WTC11 (cell line): ENCODE measurements around the gene YOD1. TPM values are rescaled to one million over a fixed set of nuclear protein-coding genes. Genes with fewer than 3 reads are reported as not detected.

Experiments used
- ATAC-seq: fragments of 200-7000 bp; cut with Tn5 transposase; 2 replicates; pipeline ENCODE4 v1.10.0; 2021; ENCODE audit warnings: mild to moderate bottlenecking, moderate library complexity
- CTCF ChIA-PET: fragments of 300-600 bp; sonication (Branson Sonifier 250); formaldehyde crosslinking; loops from one replicate; lab custom pipeline; 2021; ENCODE audit warnings: antibody characterized with exemption; lab: Charles Lee
- POLR2A ChIA-PET: fragments of 350-600 bp; sonication (Branson Sonifier 250); formaldehyde crosslinking; loops from one replicate; lab custom pipeline; 2021; ENCODE audit warnings: antibody characterized with exemption; lab: Charles Lee
- DNase-seq: peaks from one replicate; pipeline ENCODE4 v3.0.0; 2021; ENCODE audit warnings: low spot score
- H3K27ac Mint-ChIP-seq: 2 replicates; pipeline ENCODE4 v1.8.0; 2021; ENCODE audit warnings: mixed read lengths
- H3K27me3 Mint-ChIP-seq: 2 replicates; pipeline ENCODE4 v1.8.0; 2021; ENCODE audit warnings: low read depth, mild to moderate bottlenecking, moderate library complexity, mixed read lengths
- H3K36me3 Mint-ChIP-seq: 2 replicates; pipeline ENCODE4 v1.8.0; 2021; ENCODE audit warnings: mixed read lengths
- H3K4me1 Mint-ChIP-seq: 2 replicates; pipeline ENCODE4 v1.8.0; 2022; ENCODE audit warnings: mixed read lengths
- H3K4me3 Mint-ChIP-seq: 2 replicates; pipeline ENCODE4 v1.8.0; 2021; ENCODE audit warnings: mild to moderate bottlenecking, moderate library complexity, mixed read lengths
- H3K9me3 Mint-ChIP-seq: 2 replicates; pipeline ENCODE4 v1.8.0; 2021; ENCODE audit warnings: mixed read lengths
- ELF4 ChIP-seq: sonication (generic); formaldehyde crosslinking; IDR thresholded peaks from 2 replicates; pipeline ENCODE4 v1.8.1; 2022; ENCODE audit warnings: low read depth, mild to moderate bottlenecking, moderate library complexity, missing genetic modification reagents
- HMGA2 ChIP-seq: fragments of 250-450 bp; sonication (Bioruptor Pico); IDR thresholded peaks from 2 replicates; pipeline ENCODE4 v1.4.0; 2021; ENCODE audit warnings: mild to moderate bottlenecking, moderate library complexity
- KAT7 ChIP-seq: sonication (generic); formaldehyde crosslinking; IDR thresholded peaks from 2 replicates; pipeline ENCODE4 v1.8.1; 2023; ENCODE audit warnings: missing genetic modification reagents, mild to moderate bottlenecking, borderline replicate concordance
- NFATC4 ChIP-seq: fragments of 250-450 bp; sonication (Bioruptor Pico); IDR thresholded peaks from 2 replicates; pipeline ENCODE4 v1.9.0; 2021; ENCODE audit warnings: mild to moderate bottlenecking
- NR3C1 ChIP-seq: sonication (generic); formaldehyde crosslinking; conservative IDR thresholded peaks from 2 replicates; pipeline ENCODE4 v1.8.1; 2023; ENCODE audit warnings: low read depth, mild to moderate bottlenecking, missing genetic modification reagents
- RELA ChIP-seq: sonication (generic); formaldehyde crosslinking; IDR thresholded peaks from 2 replicates; pipeline ENCODE4 v1.8.1; 2022; ENCODE audit warnings: missing genetic modification reagents, mild to moderate bottlenecking, borderline replicate concordance
- SOX15 ChIP-seq: fragments of 250-450 bp; sonication (Bioruptor Pico); IDR thresholded peaks from 2 replicates; pipeline ENCODE4 v1.9.0; 2021; ENCODE audit warnings: mild to moderate bottlenecking
- ZNF121 ChIP-seq: sonication (generic); formaldehyde crosslinking; IDR thresholded peaks from 2 replicates; pipeline ENCODE4 v1.8.0; 2023; ENCODE audit warnings: missing genetic modification reagents
- ZNF317 ChIP-seq: sonication (generic); formaldehyde crosslinking; IDR thresholded peaks from 2 replicates; pipeline ENCODE4 v1.8.1; 2023; ENCODE audit warnings: low read depth, mild to moderate bottlenecking, moderate library complexity, missing genetic modification reagents, borderline replicate concordance
- total RNA-seq: library from RNA; stranded (reverse); gene quantifications from 3 replicates; pipeline ENCODE4 v1.2.3, GENCODE V29; 2021
- TF ChIP-seq, protein P1 (sequence below): sonication (generic); formaldehyde crosslinking; IDR thresholded peaks from 2 replicates; pipeline ENCODE4 v1.8.1; 2023; ENCODE audit warnings: mild to moderate bottlenecking, missing genetic modification reagents, moderate library complexity
- TF ChIP-seq, protein P2 (sequence below): sonication (generic); formaldehyde crosslinking; IDR thresholded peaks from 2 replicates; pipeline ENCODE4 v1.8.1; 2023; ENCODE audit warnings: mild to moderate bottlenecking, missing genetic modification reagents
- TF ChIP-seq, protein P3 (sequence below): sonication (generic); formaldehyde crosslinking; IDR thresholded peaks from 2 replicates; pipeline ENCODE4 v1.8.0; 2023; ENCODE audit warnings: mild to moderate bottlenecking, missing genetic modification reagents
- TF ChIP-seq, protein P4 (sequence below): sonication (generic); formaldehyde crosslinking; IDR thresholded peaks from 2 replicates; pipeline ENCODE4 v1.8.0; 2022; ENCODE audit warnings: mild to moderate bottlenecking, missing genetic modification reagents
- TF ChIP-seq, protein P5 (sequence below): sonication (generic); formaldehyde crosslinking; IDR thresholded peaks from 2 replicates; pipeline ENCODE4 v1.8.1; 2023; ENCODE audit warnings: mild to moderate bottlenecking, missing genetic modification reagents, moderate library complexity
- TF ChIP-seq, protein P6 (sequence below): sonication (generic); formaldehyde crosslinking; IDR thresholded peaks from 2 replicates; pipeline ENCODE4 v1.8.0; 2022; ENCODE audit warnings: missing genetic modification reagents
- TF ChIP-seq, protein P7 (sequence below): sonication (generic); formaldehyde crosslinking; IDR thresholded peaks from 2 replicates; pipeline ENCODE4 v1.8.1; 2023; ENCODE audit warnings: mild to moderate bottlenecking, missing genetic modification reagents, borderline replicate concordance

Gene YOD1
- total RNA-seq, 1 experiment from 2014 or later, result 12.0 TPM

DNA sequence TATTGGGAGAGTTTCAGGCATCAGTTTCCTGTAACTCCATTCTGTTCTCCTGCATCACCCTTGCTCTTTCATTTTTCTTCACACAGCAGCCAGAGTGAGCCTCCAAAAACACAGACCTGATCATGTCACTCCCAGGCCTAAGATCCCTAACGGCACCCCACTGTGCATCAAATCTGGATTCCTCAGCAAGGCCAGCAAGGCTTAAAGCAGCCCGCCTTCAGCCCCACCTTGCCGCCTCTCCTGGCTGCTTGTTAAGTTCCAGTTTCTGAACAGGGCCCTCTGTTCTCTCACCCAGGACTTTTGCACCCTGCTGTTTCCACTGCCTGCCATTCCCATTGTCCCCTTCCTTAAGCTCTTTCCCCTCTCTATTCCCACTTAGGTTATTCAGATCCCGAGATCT, 47.8 kb downstream of the YOD1 start (continued):
- TF ChIP-seq, protein P1, sequence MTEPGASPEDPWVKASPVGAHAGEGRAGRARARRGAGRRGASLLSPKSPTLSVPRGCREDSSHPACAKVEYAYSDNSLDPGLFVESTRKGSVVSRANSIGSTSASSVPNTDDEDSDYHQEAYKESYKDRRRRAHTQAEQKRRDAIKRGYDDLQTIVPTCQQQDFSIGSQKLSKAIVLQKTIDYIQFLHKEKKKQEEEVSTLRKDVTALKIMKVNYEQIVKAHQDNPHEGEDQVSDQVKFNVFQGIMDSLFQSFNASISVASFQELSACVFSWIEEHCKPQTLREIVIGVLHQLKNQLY (CRISPR knock-in tag), result no peak

DNA sequence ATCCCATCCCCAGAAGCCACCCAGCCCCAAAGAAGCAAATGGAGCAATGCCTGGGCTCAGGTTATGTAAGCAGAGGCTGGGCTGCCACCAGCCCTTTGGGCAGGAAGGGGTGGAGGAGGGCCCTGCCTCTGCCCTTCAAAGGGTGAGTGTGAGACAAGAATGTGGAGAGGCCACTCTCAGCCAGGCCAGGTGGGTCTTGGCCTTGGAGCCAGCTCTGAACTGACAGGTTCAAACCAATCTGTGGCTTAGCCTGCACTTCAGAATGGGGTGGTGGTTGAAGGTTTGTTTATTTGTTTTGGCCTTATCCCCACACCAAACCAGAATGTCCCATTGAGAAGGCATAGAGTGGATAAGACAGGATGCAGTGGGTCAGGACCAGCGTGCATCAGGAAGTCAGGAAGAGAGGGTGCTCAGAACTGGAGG, 48.3 kb downstream of the YOD1 start:
- peaks cover 18% of the 10 kb centered on the region for H3K4me1 Mint-ChIP-seq

More for the DNA sequence above, 48.3 kb downstream of the YOD1 start:
- no peak for TF ChIP-seq NFATC4
- TF ChIP-seq ELF4 (CRISPR knock-in tag), result no peak
- TF ChIP-seq NR3C1 (CRISPR knock-in tag), result no peak
- TF ChIP-seq HMGA2, result no peak
- TF ChIP-seq ZNF317 (CRISPR knock-in tag), result no peak
- TF ChIP-seq, protein P2, sequence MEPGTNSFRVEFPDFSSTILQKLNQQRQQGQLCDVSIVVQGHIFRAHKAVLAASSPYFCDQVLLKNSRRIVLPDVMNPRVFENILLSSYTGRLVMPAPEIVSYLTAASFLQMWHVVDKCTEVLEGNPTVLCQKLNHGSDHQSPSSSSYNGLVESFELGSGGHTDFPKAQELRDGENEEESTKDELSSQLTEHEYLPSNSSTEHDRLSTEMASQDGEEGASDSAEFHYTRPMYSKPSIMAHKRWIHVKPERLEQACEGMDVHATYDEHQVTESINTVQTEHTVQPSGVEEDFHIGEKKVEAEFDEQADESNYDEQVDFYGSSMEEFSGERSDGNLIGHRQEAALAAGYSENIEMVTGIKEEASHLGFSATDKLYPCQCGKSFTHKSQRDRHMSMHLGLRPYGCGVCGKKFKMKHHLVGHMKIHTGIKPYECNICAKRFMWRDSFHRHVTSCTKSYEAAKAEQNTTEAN (CRISPR knock-in tag), result no peak
- TF ChIP-seq KAT7, result no peak
- TF ChIP-seq, protein P1 (CRISPR knock-in tag), result no peak
- TF ChIP-seq, protein P3, sequence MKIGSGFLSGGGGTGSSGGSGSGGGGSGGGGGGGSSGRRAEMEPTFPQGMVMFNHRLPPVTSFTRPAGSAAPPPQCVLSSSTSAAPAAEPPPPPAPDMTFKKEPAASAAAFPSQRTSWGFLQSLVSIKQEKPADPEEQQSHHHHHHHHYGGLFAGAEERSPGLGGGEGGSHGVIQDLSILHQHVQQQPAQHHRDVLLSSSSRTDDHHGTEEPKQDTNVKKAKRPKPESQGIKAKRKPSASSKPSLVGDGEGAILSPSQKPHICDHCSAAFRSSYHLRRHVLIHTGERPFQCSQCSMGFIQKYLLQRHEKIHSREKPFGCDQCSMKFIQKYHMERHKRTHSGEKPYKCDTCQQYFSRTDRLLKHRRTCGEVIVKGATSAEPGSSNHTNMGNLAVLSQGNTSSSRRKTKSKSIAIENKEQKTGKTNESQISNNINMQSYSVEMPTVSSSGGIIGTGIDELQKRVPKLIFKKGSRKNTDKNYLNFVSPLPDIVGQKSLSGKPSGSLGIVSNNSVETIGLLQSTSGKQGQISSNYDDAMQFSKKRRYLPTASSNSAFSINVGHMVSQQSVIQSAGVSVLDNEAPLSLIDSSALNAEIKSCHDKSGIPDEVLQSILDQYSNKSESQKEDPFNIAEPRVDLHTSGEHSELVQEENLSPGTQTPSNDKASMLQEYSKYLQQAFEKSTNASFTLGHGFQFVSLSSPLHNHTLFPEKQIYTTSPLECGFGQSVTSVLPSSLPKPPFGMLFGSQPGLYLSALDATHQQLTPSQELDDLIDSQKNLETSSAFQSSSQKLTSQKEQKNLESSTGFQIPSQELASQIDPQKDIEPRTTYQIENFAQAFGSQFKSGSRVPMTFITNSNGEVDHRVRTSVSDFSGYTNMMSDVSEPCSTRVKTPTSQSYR (CRISPR knock-in tag), result no peak
- no peak for TF ChIP-seq ZNF121 (CRISPR knock-in tag)
- TF ChIP-seq, protein P4, sequence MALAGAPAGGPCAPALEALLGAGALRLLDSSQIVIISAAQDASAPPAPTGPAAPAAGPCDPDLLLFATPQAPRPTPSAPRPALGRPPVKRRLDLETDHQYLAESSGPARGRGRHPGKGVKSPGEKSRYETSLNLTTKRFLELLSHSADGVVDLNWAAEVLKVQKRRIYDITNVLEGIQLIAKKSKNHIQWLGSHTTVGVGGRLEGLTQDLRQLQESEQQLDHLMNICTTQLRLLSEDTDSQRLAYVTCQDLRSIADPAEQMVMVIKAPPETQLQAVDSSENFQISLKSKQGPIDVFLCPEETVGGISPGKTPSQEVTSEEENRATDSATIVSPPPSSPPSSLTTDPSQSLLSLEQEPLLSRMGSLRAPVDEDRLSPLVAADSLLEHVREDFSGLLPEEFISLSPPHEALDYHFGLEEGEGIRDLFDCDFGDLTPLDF (CRISPR knock-in tag), result no peak
- TF ChIP-seq RELA, result no peak
- no peak for TF ChIP-seq SOX15 (CRISPR knock-in tag)
- TF ChIP-seq, protein P5, sequence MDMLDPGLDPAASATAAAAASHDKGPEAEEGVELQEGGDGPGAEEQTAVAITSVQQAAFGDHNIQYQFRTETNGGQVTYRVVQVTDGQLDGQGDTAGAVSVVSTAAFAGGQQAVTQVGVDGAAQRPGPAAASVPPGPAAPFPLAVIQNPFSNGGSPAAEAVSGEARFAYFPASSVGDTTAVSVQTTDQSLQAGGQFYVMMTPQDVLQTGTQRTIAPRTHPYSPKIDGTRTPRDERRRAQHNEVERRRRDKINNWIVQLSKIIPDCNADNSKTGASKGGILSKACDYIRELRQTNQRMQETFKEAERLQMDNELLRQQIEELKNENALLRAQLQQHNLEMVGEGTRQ (CRISPR knock-in tag), result no peak
- TF ChIP-seq, protein P6, sequence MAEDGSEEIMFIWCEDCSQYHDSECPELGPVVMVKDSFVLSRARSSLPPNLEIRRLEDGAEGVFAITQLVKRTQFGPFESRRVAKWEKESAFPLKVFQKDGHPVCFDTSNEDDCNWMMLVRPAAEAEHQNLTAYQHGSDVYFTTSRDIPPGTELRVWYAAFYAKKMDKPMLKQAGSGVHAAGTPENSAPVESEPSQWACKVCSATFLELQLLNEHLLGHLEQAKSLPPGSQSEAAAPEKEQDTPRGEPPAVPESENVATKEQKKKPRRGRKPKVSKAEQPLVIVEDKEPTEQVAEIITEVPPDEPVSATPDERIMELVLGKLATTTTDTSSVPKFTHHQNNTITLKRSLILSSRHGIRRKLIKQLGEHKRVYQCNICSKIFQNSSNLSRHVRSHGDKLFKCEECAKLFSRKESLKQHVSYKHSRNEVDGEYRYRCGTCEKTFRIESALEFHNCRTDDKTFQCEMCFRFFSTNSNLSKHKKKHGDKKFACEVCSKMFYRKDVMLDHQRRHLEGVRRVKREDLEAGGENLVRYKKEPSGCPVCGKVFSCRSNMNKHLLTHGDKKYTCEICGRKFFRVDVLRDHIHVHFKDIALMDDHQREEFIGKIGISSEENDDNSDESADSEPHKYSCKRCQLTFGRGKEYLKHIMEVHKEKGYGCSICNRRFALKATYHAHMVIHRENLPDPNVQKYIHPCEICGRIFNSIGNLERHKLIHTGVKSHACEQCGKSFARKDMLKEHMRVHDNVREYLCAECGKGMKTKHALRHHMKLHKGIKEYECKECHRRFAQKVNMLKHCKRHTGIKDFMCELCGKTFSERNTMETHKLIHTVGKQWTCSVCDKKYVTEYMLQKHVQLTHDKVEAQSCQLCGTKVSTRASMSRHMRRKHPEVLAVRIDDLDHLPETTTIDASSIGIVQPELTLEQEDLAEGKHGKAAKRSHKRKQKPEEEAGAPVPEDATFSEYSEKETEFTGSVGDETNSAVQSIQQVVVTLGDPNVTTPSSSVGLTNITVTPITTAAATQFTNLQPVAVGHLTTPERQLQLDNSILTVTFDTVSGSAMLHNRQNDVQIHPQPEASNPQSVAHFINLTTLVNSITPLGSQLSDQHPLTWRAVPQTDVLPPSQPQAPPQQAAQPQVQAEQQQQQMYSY (CRISPR knock-in tag), result no peak
- TF ChIP-seq, protein P7, sequence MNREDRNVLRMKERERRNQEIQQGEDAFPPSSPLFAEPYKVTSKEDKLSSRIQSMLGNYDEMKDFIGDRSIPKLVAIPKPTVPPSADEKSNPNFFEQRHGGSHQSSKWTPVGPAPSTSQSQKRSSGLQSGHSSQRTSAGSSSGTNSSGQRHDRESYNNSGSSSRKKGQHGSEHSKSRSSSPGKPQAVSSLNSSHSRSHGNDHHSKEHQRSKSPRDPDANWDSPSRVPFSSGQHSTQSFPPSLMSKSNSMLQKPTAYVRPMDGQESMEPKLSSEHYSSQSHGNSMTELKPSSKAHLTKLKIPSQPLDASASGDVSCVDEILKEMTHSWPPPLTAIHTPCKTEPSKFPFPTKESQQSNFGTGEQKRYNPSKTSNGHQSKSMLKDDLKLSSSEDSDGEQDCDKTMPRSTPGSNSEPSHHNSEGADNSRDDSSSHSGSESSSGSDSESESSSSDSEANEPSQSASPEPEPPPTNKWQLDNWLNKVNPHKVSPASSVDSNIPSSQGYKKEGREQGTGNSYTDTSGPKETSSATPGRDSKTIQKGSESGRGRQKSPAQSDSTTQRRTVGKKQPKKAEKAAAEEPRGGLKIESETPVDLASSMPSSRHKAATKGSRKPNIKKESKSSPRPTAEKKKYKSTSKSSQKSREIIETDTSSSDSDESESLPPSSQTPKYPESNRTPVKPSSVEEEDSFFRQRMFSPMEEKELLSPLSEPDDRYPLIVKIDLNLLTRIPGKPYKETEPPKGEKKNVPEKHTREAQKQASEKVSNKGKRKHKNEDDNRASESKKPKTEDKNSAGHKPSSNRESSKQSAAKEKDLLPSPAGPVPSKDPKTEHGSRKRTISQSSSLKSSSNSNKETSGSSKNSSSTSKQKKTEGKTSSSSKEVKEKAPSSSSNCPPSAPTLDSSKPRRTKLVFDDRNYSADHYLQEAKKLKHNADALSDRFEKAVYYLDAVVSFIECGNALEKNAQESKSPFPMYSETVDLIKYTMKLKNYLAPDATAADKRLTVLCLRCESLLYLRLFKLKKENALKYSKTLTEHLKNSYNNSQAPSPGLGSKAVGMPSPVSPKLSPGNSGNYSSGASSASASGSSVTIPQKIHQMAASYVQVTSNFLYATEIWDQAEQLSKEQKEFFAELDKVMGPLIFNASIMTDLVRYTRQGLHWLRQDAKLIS (CRISPR knock-in tag), result no peak
- H3K9me3 Mint-ChIP-seq, result peaks cover 3% of the 10 kb centered on the region; the same call in 1 of the 2 replicates
- H3K27ac Mint-ChIP-seq, result no peak overlapping the region
- POLR2A ChIA-PET, result no interaction called here
- ATAC-seq (0 out of 2 replicates have a peak, but pooled peaks have one; percentile 13), DNase-seq (no peak)
- peaks cover 2% of the 10 kb centered on the region; the same call in 1 of the 2 replicates for H3K27me3 Mint-ChIP-seq
- CTCF ChIA-PET, result interaction anchor here (1.0 to 1.9 kb wide), 3 partner anchors 10 to 30 kb away, joined by 3 to 6 read pairs (median 3); partner anchors contain the start of gene C1orf116
- no peaks in the 10 kb centered on the region for H3K36me3 Mint-ChIP-seq
- H3K4me3 Mint-ChIP-seq, result no peak overlapping the region
